WTC11 (cell line): Measurements from ENCODE around the gene ADCY1. TPM values are rescaled to one million over a fixed set of nuclear protein-coding genes. Genes with fewer than 3 reads are reported as not detected.

Experiments used
- ATAC-seq: fragments of 200-7000 bp; cut with Tn5 transposase; 2 replicates; pipeline ENCODE4 v1.10.0; 2021; ENCODE audit warnings: mild to moderate bottlenecking, moderate library complexity
- CTCF ChIA-PET: fragments of 300-600 bp; sonication (Branson Sonifier 250); formaldehyde crosslinking; loops from one replicate; lab custom pipeline; 2021; ENCODE audit warnings: antibody characterized with exemption; lab: Charles Lee
- POLR2A ChIA-PET: fragments of 350-600 bp; sonication (Branson Sonifier 250); formaldehyde crosslinking; loops from one replicate; lab custom pipeline; 2021; ENCODE audit warnings: antibody characterized with exemption; lab: Charles Lee
- DNase-seq: peaks from one replicate; pipeline ENCODE4 v3.0.0; 2021; ENCODE audit warnings: low spot score
- H3K27ac Mint-ChIP-seq: 2 replicates; pipeline ENCODE4 v1.8.0; 2021; ENCODE audit warnings: mixed read lengths
- H3K27me3 Mint-ChIP-seq: 2 replicates; pipeline ENCODE4 v1.8.0; 2021; ENCODE audit warnings: low read depth, mild to moderate bottlenecking, moderate library complexity, mixed read lengths
- H3K36me3 Mint-ChIP-seq: 2 replicates; pipeline ENCODE4 v1.8.0; 2021; ENCODE audit warnings: mixed read lengths
- H3K4me1 Mint-ChIP-seq: 2 replicates; pipeline ENCODE4 v1.8.0; 2022; ENCODE audit warnings: mixed read lengths
- H3K4me3 Mint-ChIP-seq: 2 replicates; pipeline ENCODE4 v1.8.0; 2021; ENCODE audit warnings: mild to moderate bottlenecking, moderate library complexity, mixed read lengths
- H3K9me3 Mint-ChIP-seq: 2 replicates; pipeline ENCODE4 v1.8.0; 2021; ENCODE audit warnings: mixed read lengths
- ARID4B ChIP-seq: sonication (generic); formaldehyde crosslinking; IDR thresholded peaks from 2 replicates; pipeline ENCODE4 v1.8.0; 2023; ENCODE audit warnings: missing genetic modification reagents, mild to moderate bottlenecking, borderline replicate concordance
- CREB1 ChIP-seq: sonication (generic); formaldehyde crosslinking; IDR thresholded peaks from 2 replicates; pipeline ENCODE4 v1.8.0; 2023; ENCODE audit warnings: mild to moderate bottlenecking, missing genetic modification reagents
- HMGA2 ChIP-seq: fragments of 250-450 bp; sonication (Bioruptor Pico); IDR thresholded peaks from 2 replicates; pipeline ENCODE4 v1.4.0; 2021; ENCODE audit warnings: mild to moderate bottlenecking, moderate library complexity
- NFYB ChIP-seq: sonication (generic); formaldehyde crosslinking; conservative IDR thresholded peaks from 2 replicates; pipeline ENCODE4 v1.8.0; 2022; ENCODE audit warnings: low read depth, missing genetic modification reagents
- NR3C1 ChIP-seq: sonication (generic); formaldehyde crosslinking; conservative IDR thresholded peaks from 2 replicates; pipeline ENCODE4 v1.8.1; 2023; ENCODE audit warnings: low read depth, mild to moderate bottlenecking, missing genetic modification reagents
- SMAD4 ChIP-seq: sonication (generic); formaldehyde crosslinking; IDR thresholded peaks from 2 replicates; pipeline ENCODE4 v1.8.0; 2022; ENCODE audit warnings: mild to moderate bottlenecking, missing genetic modification reagents
- SP1 ChIP-seq: sonication (generic); formaldehyde crosslinking; conservative IDR thresholded peaks from 2 replicates; pipeline ENCODE4 v1.8.1; 2022; ENCODE audit warnings: missing genetic modification reagents
- TEAD4 ChIP-seq: sonication (generic); formaldehyde crosslinking; IDR thresholded peaks from 2 replicates; pipeline ENCODE4 v1.8.0; 2022; ENCODE audit warnings: mild to moderate bottlenecking, missing genetic modification reagents
- TP53 ChIP-seq: sonication (generic); formaldehyde crosslinking; IDR thresholded peaks from 2 replicates; pipeline ENCODE4 v1.8.1; 2023; ENCODE audit warnings: mild to moderate bottlenecking, missing genetic modification reagents
- ZNF138 ChIP-seq: sonication (generic); formaldehyde crosslinking; conservative IDR thresholded peaks from 2 replicates; pipeline ENCODE4 v1.8.1; 2022; ENCODE audit warnings: mild to moderate bottlenecking, moderate library complexity, missing genetic modification reagents
- ZNF219 ChIP-seq: sonication (generic); formaldehyde crosslinking; IDR thresholded peaks from 2 replicates; pipeline ENCODE4 v1.8.0; 2023; ENCODE audit warnings: missing genetic modification reagents, mild to moderate bottlenecking, borderline replicate concordance
- ZNF396 ChIP-seq: fragments of 250-450 bp; sonication (Bioruptor Pico); IDR thresholded peaks from 2 replicates; pipeline ENCODE4 v1.8.0; 2021; ENCODE audit warnings: mild to moderate bottlenecking, moderate library complexity, borderline replicate concordance
- ZNF416 ChIP-seq: fragments of 250-450 bp; sonication (Bioruptor Pico); IDR thresholded peaks from 2 replicates; pipeline ENCODE4 v1.9.0; 2021; ENCODE audit warnings: mild to moderate bottlenecking, inconsistent platforms
- total RNA-seq: library from RNA; stranded (reverse); gene quantifications from 3 replicates; pipeline ENCODE4 v1.2.3, GENCODE V29; 2021
- TF ChIP-seq, protein P1 (sequence below): fragments of 250-450 bp; sonication (Bioruptor Pico); IDR thresholded peaks from 2 replicates; pipeline ENCODE4 v1.9.0; 2021; ENCODE audit warnings: mild to moderate bottlenecking
- TF ChIP-seq, protein P2 (sequence below): fragments of 250-450 bp; sonication (Bioruptor Pico); IDR thresholded peaks from 2 replicates; pipeline ENCODE4 v1.9.0; 2021; ENCODE audit warnings: moderate library complexity, mild to moderate bottlenecking, inconsistent platforms, borderline replicate concordance
- TF ChIP-seq, protein P3 (sequence below): sonication (generic); formaldehyde crosslinking; conservative IDR thresholded peaks from 2 replicates; pipeline ENCODE4 v1.8.1; 2022; ENCODE audit warnings: mild to moderate bottlenecking, missing genetic modification reagents
- TF ChIP-seq, protein P4 (sequence below): sonication (generic); formaldehyde crosslinking; IDR thresholded peaks from 2 replicates; pipeline ENCODE4 v1.8.0; 2022; ENCODE audit warnings: mild to moderate bottlenecking, missing genetic modification reagents

The ADCY1 gene
- total RNA-seq, 1 experiment from 2014 or later, result 29.0 TPM

GRCh38 chr7:45579391-45579801 is 5.2 kb downstream of the ADCY1 start:
- peaks cover 79% of the 10 kb centered on the region for H3K4me1 Mint-ChIP-seq
- ATAC-seq, result no peak
- CTCF ChIA-PET, result interaction anchor here (2.5 kb wide), 1 partner anchor 84 kb away, joined by 14 read pairs; no protein-coding TSS in a partner anchor

More at GRCh38 chr7:45579391-45579801, 5.2 kb downstream of the ADCY1 start:
- no peak for DNase-seq
- peaks cover 18% of the 10 kb centered on the region for H3K27me3 Mint-ChIP-seq
- TF ChIP-seq SP1 (CRISPR knock-in tag) (no peak), ZNF219 (no peak), SMAD4 (CRISPR knock-in tag) (no peak), TP53 (CRISPR knock-in tag) (no peak), NR3C1 (CRISPR knock-in tag) (no peak), ARID4B (CRISPR knock-in tag) (no peak), NFYB (no peak), CREB1 (CRISPR knock-in tag) (no peak), TEAD4 (CRISPR knock-in tag) (no peak), ZNF416 (CRISPR knock-in tag) (no peak), HMGA2 (no peak), ZNF138 (CRISPR knock-in tag) (no peak), ZNF396 (CRISPR knock-in tag) (no peak)
- TF ChIP-seq, protein P1, sequence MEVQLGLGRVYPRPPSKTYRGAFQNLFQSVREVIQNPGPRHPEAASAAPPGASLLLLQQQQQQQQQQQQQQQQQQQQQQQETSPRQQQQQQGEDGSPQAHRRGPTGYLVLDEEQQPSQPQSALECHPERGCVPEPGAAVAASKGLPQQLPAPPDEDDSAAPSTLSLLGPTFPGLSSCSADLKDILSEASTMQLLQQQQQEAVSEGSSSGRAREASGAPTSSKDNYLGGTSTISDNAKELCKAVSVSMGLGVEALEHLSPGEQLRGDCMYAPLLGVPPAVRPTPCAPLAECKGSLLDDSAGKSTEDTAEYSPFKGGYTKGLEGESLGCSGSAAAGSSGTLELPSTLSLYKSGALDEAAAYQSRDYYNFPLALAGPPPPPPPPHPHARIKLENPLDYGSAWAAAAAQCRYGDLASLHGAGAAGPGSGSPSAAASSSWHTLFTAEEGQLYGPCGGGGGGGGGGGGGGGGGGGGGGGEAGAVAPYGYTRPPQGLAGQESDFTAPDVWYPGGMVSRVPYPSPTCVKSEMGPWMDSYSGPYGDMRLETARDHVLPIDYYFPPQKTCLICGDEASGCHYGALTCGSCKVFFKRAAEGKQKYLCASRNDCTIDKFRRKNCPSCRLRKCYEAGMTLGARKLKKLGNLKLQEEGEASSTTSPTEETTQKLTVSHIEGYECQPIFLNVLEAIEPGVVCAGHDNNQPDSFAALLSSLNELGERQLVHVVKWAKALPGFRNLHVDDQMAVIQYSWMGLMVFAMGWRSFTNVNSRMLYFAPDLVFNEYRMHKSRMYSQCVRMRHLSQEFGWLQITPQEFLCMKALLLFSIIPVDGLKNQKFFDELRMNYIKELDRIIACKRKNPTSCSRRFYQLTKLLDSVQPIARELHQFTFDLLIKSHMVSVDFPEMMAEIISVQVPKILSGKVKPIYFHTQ (CRISPR knock-in tag), result no peak
- TF ChIP-seq, protein P2, sequence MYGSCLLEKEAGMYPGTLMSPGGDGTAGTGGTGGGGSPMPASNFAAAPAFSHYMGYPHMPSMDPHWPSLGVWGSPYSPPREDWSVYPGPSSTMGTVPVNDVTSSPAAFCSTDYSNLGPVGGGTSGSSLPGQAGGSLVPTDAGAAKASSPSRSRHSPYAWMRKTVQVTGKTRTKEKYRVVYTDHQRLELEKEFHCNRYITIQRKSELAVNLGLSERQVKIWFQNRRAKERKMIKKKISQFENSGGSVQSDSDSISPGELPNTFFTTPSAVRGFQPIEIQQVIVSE (CRISPR knock-in tag), result no peak
- TF ChIP-seq, protein P3, sequence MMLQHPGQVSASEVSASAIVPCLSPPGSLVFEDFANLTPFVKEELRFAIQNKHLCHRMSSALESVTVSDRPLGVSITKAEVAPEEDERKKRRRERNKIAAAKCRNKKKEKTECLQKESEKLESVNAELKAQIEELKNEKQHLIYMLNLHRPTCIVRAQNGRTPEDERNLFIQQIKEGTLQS (CRISPR knock-in tag), result no peak
- TF ChIP-seq, protein P4, sequence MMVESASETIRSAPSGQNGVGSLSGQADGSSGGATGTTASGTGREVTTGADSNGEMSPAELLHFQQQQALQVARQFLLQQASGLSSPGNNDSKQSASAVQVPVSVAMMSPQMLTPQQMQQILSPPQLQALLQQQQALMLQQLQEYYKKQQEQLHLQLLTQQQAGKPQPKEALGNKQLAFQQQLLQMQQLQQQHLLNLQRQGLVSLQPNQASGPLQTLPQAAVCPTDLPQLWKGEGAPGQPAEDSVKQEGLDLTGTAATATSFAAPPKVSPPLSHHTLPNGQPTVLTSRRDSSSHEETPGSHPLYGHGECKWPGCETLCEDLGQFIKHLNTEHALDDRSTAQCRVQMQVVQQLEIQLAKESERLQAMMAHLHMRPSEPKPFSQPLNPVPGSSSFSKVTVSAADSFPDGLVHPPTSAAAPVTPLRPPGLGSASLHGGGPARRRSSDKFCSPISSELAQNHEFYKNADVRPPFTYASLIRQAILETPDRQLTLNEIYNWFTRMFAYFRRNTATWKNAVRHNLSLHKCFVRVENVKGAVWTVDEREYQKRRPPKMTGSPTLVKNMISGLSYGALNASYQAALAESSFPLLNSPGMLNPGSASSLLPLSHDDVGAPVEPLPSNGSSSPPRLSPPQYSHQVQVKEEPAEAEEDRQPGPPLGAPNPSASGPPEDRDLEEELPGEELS (CRISPR knock-in tag), result no peak
- no peaks in the 10 kb centered on the region for H3K36me3 Mint-ChIP-seq
- no peak overlapping the region for H3K4me3 Mint-ChIP-seq
- no peak overlapping the region for H3K27ac Mint-ChIP-seq
- POLR2A ChIA-PET, result no interaction called here
- no peaks in the 10 kb centered on the region for H3K9me3 Mint-ChIP-seq
